ENCODE measurements around the gene ACTG2. TPM values are rescaled to one million over a fixed set of nuclear protein-coding genes. Genes with fewer than 3 reads are reported as not detected.

Gene ACTG2
- total RNA-seq, 1 experiment from 2014 or later: 0.97 TPM

DNA sequence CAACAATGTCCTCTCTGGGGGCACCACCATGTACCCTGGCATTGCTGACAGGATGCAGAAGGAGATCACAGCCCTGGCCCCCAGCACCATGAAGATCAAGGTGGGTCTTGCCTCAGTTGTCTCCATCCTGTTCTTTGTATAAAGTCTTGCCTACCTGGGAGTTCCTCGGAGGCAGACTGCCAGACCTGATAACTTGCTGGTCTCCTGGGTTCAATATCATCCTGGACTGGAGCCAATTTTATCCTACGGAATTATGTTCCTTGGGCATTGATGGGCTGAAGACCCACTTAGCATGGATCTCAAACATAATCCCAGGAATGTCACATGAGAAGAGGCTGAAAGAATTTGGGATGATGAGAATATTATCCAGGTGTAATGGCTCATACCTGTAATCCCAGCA lies 23.9 kb downstream of the ACTG2 start:
- no peak for DNase-seq

GRCh38 chr2:73917296-73917695 lies 24.5 kb downstream of the ACTG2 start:
- Histone ChIP-seq H3K4me3 (ENCODE audit: insufficient read depth, low read depth, low read length) (no peak overlapping the region), H3K36me3 (replicated peaks; ENCODE audit: control insufficient read depth, insufficient read depth, low read length) (no peaks in the 10 kb centered on the region), H3K27me3 (ENCODE audit: control insufficient read depth, insufficient read depth, low read length) (no peaks in the 10 kb centered on the region)
- no peak for DNase-seq

More for the DNA sequence above, 23.9 kb downstream of the ACTG2 start:
- H3K27me3 ChIP-seq (ENCODE audit: control insufficient read depth, insufficient read depth, low read length): no peaks in the 10 kb centered on the region
- no peaks in the 10 kb centered on the region for H3K36me3 ChIP-seq (replicated peaks; ENCODE audit: control insufficient read depth, insufficient read depth, low read length)
- H3K4me3 ChIP-seq (ENCODE audit: insufficient read depth, low read depth, low read length): no peak overlapping the region

- H3K27me3 ChIP-seq (ENCODE audit: control insufficient read depth, insufficient read depth, low read length): no peaks in the 10 kb centered on the region
- no peak for DNase-seq
- H3K4me3 ChIP-seq (ENCODE audit: insufficient read depth, low read depth, low read length): no peak overlapping the region
- no peaks in the 10 kb centered on the region for H3K36me3 ChIP-seq (replicated peaks; ENCODE audit: control insufficient read depth, insufficient read depth, low read length)
Measured at GRCh38 chr2:73917696-73918207, 24.9 kb downstream of the ACTG2 start.

GRCh38 chr2:73918856-73919255 lies 26.0 kb downstream of the ACTG2 start:
- Histone ChIP-seq H3K4me3 (ENCODE audit: insufficient read depth, low read depth, low read length) (no peak overlapping the region), H3K27me3 (ENCODE audit: control insufficient read depth, insufficient read depth, low read length) (no peaks in the 10 kb centered on the region), H3K36me3 (replicated peaks; ENCODE audit: control insufficient read depth, insufficient read depth, low read length) (no peaks in the 10 kb centered on the region)
- DNase-seq: no peak

- no peak for DNase-seq
- Histone ChIP-seq H3K27me3 (ENCODE audit: control insufficient read depth, insufficient read depth, low read length) (no peaks in the 10 kb centered on the region), H3K4me3 (ENCODE audit: insufficient read depth, low read depth, low read length) (no peak overlapping the region), H3K36me3 (replicated peaks; ENCODE audit: control insufficient read depth, insufficient read depth, low read length) (no peaks in the 10 kb centered on the region)
Measured at GRCh38 chr2:73919596-73920228, 26.9 kb downstream of the ACTG2 start.

DNA sequence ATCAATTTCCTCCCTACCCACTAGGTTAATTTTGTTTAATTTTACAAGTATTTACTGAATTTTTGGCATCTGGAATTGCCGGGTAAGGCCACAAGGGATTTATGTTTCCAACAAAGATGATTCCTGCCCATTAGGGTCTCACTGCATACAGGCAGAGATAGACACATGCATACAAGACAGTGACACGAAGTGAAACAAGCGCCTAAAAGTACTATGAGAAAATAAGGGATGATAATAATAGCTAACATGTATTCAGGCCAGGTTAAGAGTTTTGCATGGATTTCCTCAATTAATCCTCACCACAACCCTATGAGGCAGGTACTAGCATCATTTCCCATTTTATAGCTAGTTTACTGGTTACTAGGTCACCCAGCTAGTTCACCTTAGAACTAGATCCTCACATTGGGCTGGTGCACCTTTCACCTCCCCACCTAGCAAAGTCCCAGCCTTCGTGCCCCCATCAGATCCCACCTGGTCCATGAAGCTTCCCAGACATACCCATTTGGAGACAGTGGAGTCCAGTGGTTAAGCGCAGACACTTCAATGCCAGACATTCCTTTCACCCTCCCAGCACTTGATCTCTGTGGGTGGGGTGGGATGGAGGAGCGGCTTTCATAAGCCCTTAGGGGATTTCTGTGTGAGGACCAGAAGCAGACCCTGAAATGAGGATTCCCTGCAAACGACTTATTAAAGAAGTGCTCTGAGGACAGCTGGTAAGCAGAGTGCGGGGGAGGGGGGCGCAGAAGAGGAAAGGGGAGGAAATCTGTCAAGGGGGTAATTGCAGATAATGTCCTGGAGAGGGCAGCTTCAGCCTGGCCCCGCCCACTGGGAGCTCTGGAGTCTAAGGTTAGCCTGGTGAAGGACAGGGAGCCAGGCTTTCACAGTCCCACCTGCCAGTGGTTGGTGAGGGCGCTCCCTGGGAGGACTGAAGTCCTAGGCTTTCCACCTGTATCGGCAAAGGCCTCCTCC lies 28.1 kb downstream of the ACTG2 start:
- Histone ChIP-seq H3K36me3 (replicated peaks; ENCODE audit: control insufficient read depth, insufficient read depth, low read length) (no peaks in the 10 kb centered on the region), H3K4me3 (ENCODE audit: insufficient read depth, low read depth, low read length) (no peak overlapping the region), H3K27me3 (ENCODE audit: control insufficient read depth, insufficient read depth, low read length) (no peaks in the 10 kb centered on the region)
- DNase-seq: peak; percentile 88

- DNase-seq: no peak
- H3K4me3 ChIP-seq (ENCODE audit: insufficient read depth, low read depth, low read length): no peak overlapping the region
- H3K27me3 ChIP-seq (ENCODE audit: control insufficient read depth, insufficient read depth, low read length): no peaks in the 10 kb centered on the region
- H3K36me3 ChIP-seq (replicated peaks; ENCODE audit: control insufficient read depth, insufficient read depth, low read length): no peaks in the 10 kb centered on the region
Measured at GRCh38 chr2:73921581-73921980, 28.8 kb downstream of the ACTG2 start.

DNA sequence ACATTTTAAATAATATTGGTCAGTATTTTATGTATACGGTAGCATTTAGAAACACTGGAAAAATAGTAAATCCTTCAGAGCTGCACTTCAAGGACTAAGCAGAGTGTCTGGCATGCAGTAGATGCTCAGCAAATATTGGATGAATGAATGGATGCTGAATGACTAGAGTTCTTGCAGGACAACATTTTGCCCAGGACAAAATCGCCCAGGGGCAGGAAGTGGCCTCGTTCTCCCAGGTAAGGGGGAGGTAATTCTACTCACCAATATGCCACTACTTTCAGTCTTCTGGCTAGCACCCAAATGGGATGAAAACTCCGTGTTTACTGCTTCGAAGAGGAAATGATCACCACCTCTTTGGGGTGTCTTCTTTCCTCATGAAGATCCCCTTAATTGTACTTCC lies 29.9 kb downstream of the ACTG2 start:
- Histone ChIP-seq H3K4me3 (ENCODE audit: insufficient read depth, low read depth, low read length) (no peak overlapping the region), H3K27me3 (ENCODE audit: control insufficient read depth, insufficient read depth, low read length) (no peaks in the 10 kb centered on the region), H3K36me3 (replicated peaks; ENCODE audit: control insufficient read depth, insufficient read depth, low read length) (no peaks in the 10 kb centered on the region)
- DNase-seq: no peak

- Histone ChIP-seq H3K27me3 (ENCODE audit: control insufficient read depth, insufficient read depth, low read length) (no peaks in the 10 kb centered on the region), H3K36me3 (replicated peaks; ENCODE audit: control insufficient read depth, insufficient read depth, low read length) (no peaks in the 10 kb centered on the region), H3K4me3 (ENCODE audit: insufficient read depth, low read depth, low read length) (no peak overlapping the region)
- no peak for DNase-seq
Measured at GRCh38 chr2:73925033-73925704, 32.4 kb downstream of the ACTG2 start.

DNA sequence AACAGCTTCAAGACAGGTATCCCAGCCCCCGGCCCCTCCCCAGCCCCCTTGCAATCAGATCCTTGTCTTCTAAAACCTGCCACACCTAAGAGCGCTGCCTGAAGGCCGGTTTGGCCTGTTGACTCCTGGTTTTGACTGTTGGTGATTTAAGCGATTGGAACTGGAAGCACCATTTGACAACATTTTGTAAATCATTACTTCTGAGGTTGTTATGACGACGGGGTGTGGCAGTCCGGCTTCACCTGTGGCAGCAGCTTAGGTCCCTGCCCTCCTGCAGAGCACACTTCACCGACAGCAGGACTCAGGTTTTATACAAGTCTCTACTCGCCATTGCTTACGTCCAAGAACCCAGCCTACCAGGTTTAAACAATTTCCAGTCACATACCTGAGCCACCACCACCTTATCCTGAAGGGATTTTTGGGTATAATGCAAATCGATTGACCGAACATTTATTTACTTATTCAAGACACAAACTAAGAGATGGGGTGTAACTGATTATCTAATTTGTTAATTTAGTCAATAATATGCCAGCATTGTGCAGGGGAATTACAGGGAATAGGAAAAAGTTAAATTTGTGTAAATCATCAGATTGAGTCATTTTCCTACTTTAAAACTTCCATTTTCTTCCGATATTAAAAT lies 33.2 kb downstream of the ACTG2 start:
- Histone ChIP-seq H3K27me3 (ENCODE audit: control insufficient read depth, insufficient read depth, low read length) (no peaks in the 10 kb centered on the region), H3K4me3 (ENCODE audit: insufficient read depth, low read depth, low read length) (peak overlapping the region; percentile 91; the same call in 1 of the 2 replicates), H3K36me3 (replicated peaks; ENCODE audit: control insufficient read depth, insufficient read depth, low read length) (no peaks in the 10 kb centered on the region)
- no peak for DNase-seq

DNA sequence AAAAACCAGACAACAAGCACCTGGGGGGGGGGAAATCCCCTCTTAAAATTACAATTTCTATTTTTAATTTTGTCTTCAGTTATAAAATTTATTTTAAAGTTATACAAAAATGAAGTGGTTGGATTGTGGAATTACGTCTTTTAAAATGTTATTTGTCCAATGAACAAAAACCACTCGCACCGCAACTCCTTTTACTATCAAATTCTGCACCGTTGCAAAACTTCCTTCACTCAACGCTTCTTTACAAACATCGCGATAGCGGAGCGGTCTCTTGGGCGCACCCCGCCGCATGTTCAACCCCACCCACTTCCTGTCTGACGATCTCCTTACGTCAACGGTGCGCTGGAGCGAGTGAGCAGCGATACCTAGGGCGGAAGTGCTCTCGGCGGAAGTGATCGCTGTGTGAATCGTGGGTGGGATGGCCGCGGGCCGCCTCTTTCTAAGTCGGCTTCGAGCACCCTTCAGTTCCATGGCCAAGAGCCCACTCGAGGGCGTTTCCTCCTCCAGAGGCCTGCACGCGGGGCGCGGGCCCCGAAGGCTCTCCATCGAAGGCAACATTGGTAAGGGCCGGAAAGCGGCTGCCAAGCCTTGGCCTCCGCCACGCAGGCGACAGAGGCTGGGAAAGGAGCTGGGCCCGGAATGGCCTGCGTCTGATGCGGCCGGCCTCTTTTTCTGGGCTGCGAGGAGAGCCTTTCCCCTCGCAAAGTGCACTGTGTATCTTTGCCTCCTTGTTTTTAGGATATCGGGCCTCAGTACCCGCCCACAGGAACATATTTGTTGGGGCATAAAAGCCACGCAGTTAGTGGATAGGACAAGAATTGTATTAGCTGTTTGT lies 33.9 kb downstream of the ACTG2 start, which contains the start of gene DGUOK:
Gene DGUOK (plus strand): TSS at position 388 of the 835 bp plus-strand sequence. CDS start 31 bp downstream, at position 419.
- DNase-seq: peak; percentile 92
- Histone ChIP-seq H3K36me3 (replicated peaks; ENCODE audit: control insufficient read depth, insufficient read depth, low read length) (no peaks in the 10 kb centered on the region), H3K27me3 (ENCODE audit: control insufficient read depth, insufficient read depth, low read length) (no peaks in the 10 kb centered on the region), H3K4me3 (ENCODE audit: insufficient read depth, low read depth, low read length) (peak within 1 kb of the TSS; percentile 91)

DNA sequence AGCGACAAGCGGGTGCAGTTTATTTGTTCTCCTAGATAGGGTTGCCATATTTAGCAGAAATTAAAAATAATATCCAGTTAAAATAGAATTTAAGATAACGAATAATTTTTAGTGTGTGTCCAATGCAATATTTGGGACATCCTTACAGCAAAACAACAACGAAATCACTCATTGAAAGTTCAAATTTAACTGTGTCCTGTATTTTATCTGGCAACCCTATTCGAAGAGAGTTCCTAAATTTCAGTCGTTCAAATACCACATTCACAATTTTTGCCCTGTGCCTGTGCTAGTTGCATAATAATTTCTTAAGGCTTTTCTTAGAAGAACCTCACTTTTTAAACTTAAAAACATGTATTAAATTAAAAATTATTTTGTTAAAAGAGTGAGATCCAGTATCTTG lies 34.5 kb downstream of the ACTG2 start:
- DNase-seq: no peak
- Histone ChIP-seq H3K36me3 (replicated peaks; ENCODE audit: control insufficient read depth, insufficient read depth, low read length) (0 out of 2 replicates have a peak, but pooled peaks cover 2% of the 10 kb centered on the region), H3K4me3 (ENCODE audit: insufficient read depth, low read depth, low read length) (peak overlapping the region; percentile 91), H3K27me3 (ENCODE audit: control insufficient read depth, insufficient read depth, low read length) (no peaks in the 10 kb centered on the region)

GRCh38 chr2:73928963-73929347 lies 36.1 kb downstream of the ACTG2 start:
- no peak for DNase-seq
- H3K4me3 ChIP-seq (ENCODE audit: insufficient read depth, low read depth, low read length): no peak overlapping the region
- H3K36me3 ChIP-seq (replicated peaks; ENCODE audit: control insufficient read depth, insufficient read depth, low read length): peaks cover 2% of the 10 kb centered on the region; the same call in 1 of the 2 replicates
- no peaks in the 10 kb centered on the region for H3K27me3 ChIP-seq (ENCODE audit: control insufficient read depth, insufficient read depth, low read length)
